OCI-LY1 (cell line): ENCODE results near the gene NOM1.

Source experiments
- EZH2 ChIP-seq: fragments of 200-600 bp; sonication (generic), shearing (Covaris generic); IDR thresholded peaks from 2 replicates; pipeline ENCODE4 v1.8.0; 2017; ENCODE audit warnings: borderline replicate concordance, mixed run types, mild to moderate bottlenecking, antibody characterized with exemption, low read length, moderate library complexity, mixed read lengths
- TF ChIP-seq, protein P1 (sequence below): fragments of 200-600 bp; sonication (generic), shearing (Covaris generic); IDR thresholded peaks from 2 replicates; pipeline ENCODE4 v1.5.1; 2017; ENCODE audit warnings: mild to moderate bottlenecking, antibody characterized with exemption, low read length, moderate library complexity, mixed read lengths

DNA sequence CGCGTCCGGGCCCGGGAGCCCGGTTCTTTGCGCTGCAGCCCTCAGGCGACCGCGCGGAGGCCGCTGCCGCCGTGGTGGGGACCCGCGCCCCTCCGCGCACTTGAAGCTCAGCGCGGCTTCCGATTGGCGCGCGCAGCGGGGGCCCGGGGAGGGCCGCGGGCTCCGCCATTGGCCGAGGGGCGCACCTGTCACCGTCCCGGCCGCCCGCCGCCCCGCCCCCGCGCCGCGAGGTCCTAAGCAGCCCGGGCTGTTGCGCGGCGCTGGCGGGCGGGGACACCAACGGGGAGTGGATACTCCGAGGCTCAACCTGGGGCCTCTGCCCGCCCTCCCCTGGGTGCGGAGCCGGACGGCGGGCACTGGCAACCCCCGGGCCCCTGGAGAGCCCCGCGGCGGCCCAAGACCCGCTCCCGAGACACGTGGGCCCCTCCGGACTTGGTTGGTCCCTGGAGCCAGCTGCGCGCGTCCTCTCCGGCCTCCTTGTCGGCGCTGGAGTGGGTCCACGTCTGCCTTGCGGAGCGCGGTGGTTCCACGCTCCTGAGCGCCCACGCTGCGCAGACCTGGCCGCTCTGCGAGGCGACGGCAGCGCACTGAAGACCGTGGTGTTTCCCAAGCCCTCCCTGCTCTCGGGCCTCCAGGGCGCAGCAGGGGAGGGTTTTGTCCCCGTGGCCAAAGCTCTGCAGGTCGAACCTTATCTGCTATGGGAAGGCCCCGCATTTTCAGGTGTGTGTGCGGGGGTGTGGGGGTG is 61.2 kb downstream of the NOM1 start, which contains the start of gene MNX1:
- TF ChIP-seq, protein P1, sequence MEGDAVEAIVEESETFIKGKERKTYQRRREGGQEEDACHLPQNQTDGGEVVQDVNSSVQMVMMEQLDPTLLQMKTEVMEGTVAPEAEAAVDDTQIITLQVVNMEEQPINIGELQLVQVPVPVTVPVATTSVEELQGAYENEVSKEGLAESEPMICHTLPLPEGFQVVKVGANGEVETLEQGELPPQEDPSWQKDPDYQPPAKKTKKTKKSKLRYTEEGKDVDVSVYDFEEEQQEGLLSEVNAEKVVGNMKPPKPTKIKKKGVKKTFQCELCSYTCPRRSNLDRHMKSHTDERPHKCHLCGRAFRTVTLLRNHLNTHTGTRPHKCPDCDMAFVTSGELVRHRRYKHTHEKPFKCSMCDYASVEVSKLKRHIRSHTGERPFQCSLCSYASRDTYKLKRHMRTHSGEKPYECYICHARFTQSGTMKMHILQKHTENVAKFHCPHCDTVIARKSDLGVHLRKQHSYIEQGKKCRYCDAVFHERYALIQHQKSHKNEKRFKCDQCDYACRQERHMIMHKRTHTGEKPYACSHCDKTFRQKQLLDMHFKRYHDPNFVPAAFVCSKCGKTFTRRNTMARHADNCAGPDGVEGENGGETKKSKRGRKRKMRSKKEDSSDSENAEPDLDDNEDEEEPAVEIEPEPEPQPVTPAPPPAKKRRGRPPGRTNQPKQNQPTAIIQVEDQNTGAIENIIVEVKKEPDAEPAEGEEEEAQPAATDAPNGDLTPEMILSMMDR, result no peak
- TF ChIP-seq EZH2, result no peak
